ENCODE measurements around the gene MOV10L1. TPM values are rescaled to one million over a fixed set of nuclear protein-coding genes. Genes with fewer than 3 reads are reported as not detected.

Gene MOV10L1
- total RNA-seq, 2 experiments from 2014 or later, result 0.22 to 1.1 TPM

- Histone ChIP-seq H3K4me3 (ENCODE audit: low read depth, low read length, poor library complexity, severe bottlenecking) (no peak overlapping the region), H3K27ac (ENCODE audit: low read depth, low read length, poor library complexity, severe bottlenecking) (no peak overlapping the region), H4K20me1 (ENCODE audit: insufficient read depth, low read length) (no peaks in the 10 kb centered on the region), H3K9me2 (ENCODE audit: insufficient read depth, low read length) (no peaks in the 10 kb centered on the region), H3K36me3 (ENCODE audit: insufficient read depth, low read length) (no peaks in the 10 kb centered on the region), H3K79me2 (ENCODE audit: insufficient read depth, low read depth, low read length) (no peaks in the 10 kb centered on the region), H3K4me2 (ENCODE audit: low read length) (peak overlapping the region; percentile 18; the same call in 1 of the 2 replicates), H2AFZ (ENCODE audit: low read length) (no peak overlapping the region), H3K4me1 (ENCODE audit: insufficient read depth, low read length, poor library complexity, severe bottlenecking) (peaks cover 64% of the 10 kb centered on the region), H3K9me3 (ENCODE audit: low read length) (no peaks in the 10 kb centered on the region)
- CTCF ChIA-PET (ENCODE audit: unreplicated experiment), result interaction anchor here (0.6 kb wide), 1 partner anchor 49 kb away, joined by 13 read pairs; no protein-coding TSS in a partner anchor
- BruUV-seq (replicated peaks), result no TSS peak
- intact Hi-C loops (cut with micrococcal nuclease; ENCODE audit: unreplicated experiment), result no loop called here
- POLR2A ChIA-PET, result interaction anchor here (0.7 kb wide), 1 partner anchor 55 kb away, joined by 3 read pairs; no protein-coding TSS in a partner anchor
- peak; percentile 28 for DNase-seq (ENCODE audit: low spot score)
- no peak for TF ChIP-seq EZH2phosphoT487 (IDR thresholded peaks at IDR 0.05; ENCODE audit: borderline replicate concordance, low read depth, low read length)
- TF ChIP-seq CTCF (conservative IDR thresholded peaks at IDR 0.05; ENCODE audit: low read length), result peak; percentile 33; the same call in 1 of the 2 replicates
Observed at GRCh38 chr22:50058906-50059880, 30.6 kb upstream of the MOV10L1 start.

GRCh38 chr22:50059881-50060262 is 29.9 kb upstream of the MOV10L1 start:
- H3K4me1 ChIP-seq (ENCODE audit: insufficient read depth, low read length, poor library complexity, severe bottlenecking), result peaks cover 58% of the 10 kb centered on the region
- H3K4me2 ChIP-seq (ENCODE audit: low read length), result no peak overlapping the region
- no peak overlapping the region for H3K4me3 ChIP-seq (ENCODE audit: low read depth, low read length, poor library complexity, severe bottlenecking)
- intact Hi-C loops (cut with micrococcal nuclease; ENCODE audit: unreplicated experiment), result no loop called here
- H3K36me3 ChIP-seq (ENCODE audit: insufficient read depth, low read length), result no peaks in the 10 kb centered on the region
- TF ChIP-seq CTCF (conservative IDR thresholded peaks at IDR 0.05; ENCODE audit: low read length) (no peak), EZH2phosphoT487 (IDR thresholded peaks at IDR 0.05; ENCODE audit: borderline replicate concordance, low read depth, low read length) (no peak)
- no TSS peak for BruUV-seq (replicated peaks)
- no peak overlapping the region for H3K27ac ChIP-seq (ENCODE audit: low read depth, low read length, poor library complexity, severe bottlenecking)
- no peaks in the 10 kb centered on the region for H3K9me2 ChIP-seq (ENCODE audit: insufficient read depth, low read length)
- H3K9me3 ChIP-seq (ENCODE audit: low read length), result no peaks in the 10 kb centered on the region
- DNase-seq (ENCODE audit: low spot score), result no peak
- CTCF ChIA-PET (ENCODE audit: unreplicated experiment), result no interaction called here
- H3K79me2 ChIP-seq (ENCODE audit: insufficient read depth, low read depth, low read length), result no peaks in the 10 kb centered on the region
- no peak overlapping the region for H2AFZ ChIP-seq (ENCODE audit: low read length)
- no peaks in the 10 kb centered on the region for H4K20me1 ChIP-seq (ENCODE audit: insufficient read depth, low read length)
- POLR2A ChIA-PET, result interaction anchor here (0.7 kb wide), 1 partner anchor 55 kb away, joined by 3 read pairs; no protein-coding TSS in a partner anchor
